Measurements from ENCODE around the gene ARHGAP15. TPM values are rescaled to one million over a fixed set of nuclear protein-coding genes. Genes with fewer than 3 reads are reported as not detected.

The ARHGAP15 gene
- total RNA-seq, 4 donors from 2014 or later = 1.2 to 6.0 (median 3.4) TPM

GRCh38 chr2:143151111-143151752 is 22.0 kb downstream of the ARHGAP15 start:
- H3K36me3 ChIP-seq = no peaks in the 10 kb centered on the region
- WGBS = 91% methylated on average over 1 of the region's 1 CpG
- no peaks in the 10 kb centered on the region for H3K9me3 ChIP-seq
- H3K4me3 ChIP-seq = no peak overlapping the region
- H3K27ac ChIP-seq = no peak overlapping the region
- TF ChIP-seq POLR2AphosphoS5 (IDR thresholded peaks at IDR 0.05) (no peak), EP300 (IDR thresholded peaks at IDR 0.05) (no peak), POLR2A (IDR thresholded peaks at IDR 0.05) (no peak)
- TF ChIP-seq, protein P1, sequence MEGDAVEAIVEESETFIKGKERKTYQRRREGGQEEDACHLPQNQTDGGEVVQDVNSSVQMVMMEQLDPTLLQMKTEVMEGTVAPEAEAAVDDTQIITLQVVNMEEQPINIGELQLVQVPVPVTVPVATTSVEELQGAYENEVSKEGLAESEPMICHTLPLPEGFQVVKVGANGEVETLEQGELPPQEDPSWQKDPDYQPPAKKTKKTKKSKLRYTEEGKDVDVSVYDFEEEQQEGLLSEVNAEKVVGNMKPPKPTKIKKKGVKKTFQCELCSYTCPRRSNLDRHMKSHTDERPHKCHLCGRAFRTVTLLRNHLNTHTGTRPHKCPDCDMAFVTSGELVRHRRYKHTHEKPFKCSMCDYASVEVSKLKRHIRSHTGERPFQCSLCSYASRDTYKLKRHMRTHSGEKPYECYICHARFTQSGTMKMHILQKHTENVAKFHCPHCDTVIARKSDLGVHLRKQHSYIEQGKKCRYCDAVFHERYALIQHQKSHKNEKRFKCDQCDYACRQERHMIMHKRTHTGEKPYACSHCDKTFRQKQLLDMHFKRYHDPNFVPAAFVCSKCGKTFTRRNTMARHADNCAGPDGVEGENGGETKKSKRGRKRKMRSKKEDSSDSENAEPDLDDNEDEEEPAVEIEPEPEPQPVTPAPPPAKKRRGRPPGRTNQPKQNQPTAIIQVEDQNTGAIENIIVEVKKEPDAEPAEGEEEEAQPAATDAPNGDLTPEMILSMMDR (IDR thresholded peaks at IDR 0.05) = no peak
- peaks cover 3% of the 10 kb centered on the region for H3K27me3 ChIP-seq
- no peaks in the 10 kb centered on the region for H3K4me1 ChIP-seq
- DNase-seq (ENCODE audit: low spot score in 2 of 2) = no peak

GRCh38 chr2:143152219-143152618 is 23.0 kb downstream of the ARHGAP15 start:
- Histone ChIP-seq H3K36me3 (no peaks in the 10 kb centered on the region), H3K4me3 (no peak overlapping the region), H3K27ac (no peak overlapping the region), H3K27me3 (peaks cover 3% of the 10 kb centered on the region), H3K9me3 (no peaks in the 10 kb centered on the region), H3K4me1 (no peaks in the 10 kb centered on the region)
- no peak for DNase-seq (ENCODE audit: low spot score in 2 of 2)
- WGBS = 84% methylated on average over 2 of the region's 2 CpGs
- TF ChIP-seq POLR2AphosphoS5 (IDR thresholded peaks at IDR 0.05) (no peak), POLR2A (IDR thresholded peaks at IDR 0.05) (no peak), EP300 (IDR thresholded peaks at IDR 0.05) (no peak)
- TF ChIP-seq, protein P1 (IDR thresholded peaks at IDR 0.05) = no peak

- TF ChIP-seq EP300 (IDR thresholded peaks at IDR 0.05) = no peak
- Histone ChIP-seq H3K9me3 (no peaks in the 10 kb centered on the region), H3K27ac (no peak overlapping the region), H3K27me3 (peaks cover 3% of the 10 kb centered on the region), H3K4me3 (no peak overlapping the region), H3K4me1 (no peaks in the 10 kb centered on the region), H3K36me3 (no peaks in the 10 kb centered on the region)
- DNase-seq (ENCODE audit: low spot score in 2 of 2) = no peak
- WGBS = 73% methylated on average over 3 of the region's 3 CpGs
Measured at GRCh38 chr2:143152637-143153036, 23.4 kb downstream of the ARHGAP15 start.

DNA sequence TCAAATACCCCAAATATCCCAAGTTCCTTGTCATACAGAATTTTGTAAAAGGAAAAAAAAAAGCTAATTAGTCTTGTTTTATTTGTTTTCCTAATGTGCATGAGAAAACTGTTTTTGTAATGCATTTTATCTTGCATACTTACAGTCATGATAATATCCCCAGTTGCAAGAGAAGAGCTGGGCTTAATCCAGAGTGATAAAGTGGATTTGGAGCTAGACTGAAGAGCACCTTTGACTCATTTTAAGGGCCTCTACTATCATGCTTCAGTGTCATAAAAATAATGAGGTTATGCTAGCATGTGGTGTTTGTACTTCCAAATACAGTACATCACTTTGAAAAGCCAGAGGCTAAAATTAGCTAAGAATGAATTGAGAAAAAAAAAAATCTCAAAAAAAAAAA is 26.4 kb downstream of the ARHGAP15 start:
- Histone ChIP-seq H3K36me3 (no peaks in the 10 kb centered on the region), H3K4me1 (no peaks in the 10 kb centered on the region), H3K27ac (no peak overlapping the region), H3K9me3 (no peaks in the 10 kb centered on the region), H3K27me3 (peaks cover 3% of the 10 kb centered on the region), H3K4me3 (no peak overlapping the region)
- DNase-seq (ENCODE audit: low spot score in 2 of 2) = no peak
- TF ChIP-seq, protein P1 (IDR thresholded peaks at IDR 0.05) = no peak
- TF ChIP-seq POLR2AphosphoS5 (IDR thresholded peaks at IDR 0.05) (no peak), POLR2A (IDR thresholded peaks at IDR 0.05) (no peak), EP300 (IDR thresholded peaks at IDR 0.05) (no peak)

DNA sequence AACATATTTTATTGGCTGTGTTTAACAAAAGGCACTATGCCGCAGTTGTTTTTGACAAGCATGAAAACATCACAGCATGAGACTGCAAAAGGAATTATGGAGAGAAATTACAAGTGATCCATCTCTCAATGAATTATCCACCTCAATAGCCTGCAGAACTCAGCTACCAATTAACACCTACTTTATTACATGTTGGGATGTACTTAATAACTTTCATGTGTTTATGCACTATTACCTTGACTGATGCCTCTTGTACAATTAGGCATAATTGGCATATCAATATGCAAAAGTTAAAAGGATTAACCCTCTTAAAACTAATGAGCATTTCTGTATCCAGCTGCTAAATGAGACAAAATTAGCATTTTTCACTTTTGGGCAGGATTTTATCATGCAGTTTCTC is 27.8 kb downstream of the ARHGAP15 start:
- Histone ChIP-seq H3K9me3 (no peaks in the 10 kb centered on the region), H3K4me3 (no peak overlapping the region), H3K36me3 (no peaks in the 10 kb centered on the region), H3K27me3 (peaks cover 3% of the 10 kb centered on the region), H3K4me1 (no peaks in the 10 kb centered on the region), H3K27ac (no peak overlapping the region)
- DNase-seq (ENCODE audit: low spot score in 2 of 2) = no peak
- TF ChIP-seq, protein P1 (IDR thresholded peaks at IDR 0.05) = no peak
- no peak for TF ChIP-seq EP300 (IDR thresholded peaks at IDR 0.05)
- no peak for TF ChIP-seq POLR2A (IDR thresholded peaks at IDR 0.05)
- no peak for TF ChIP-seq POLR2AphosphoS5 (IDR thresholded peaks at IDR 0.05)
- WGBS = 89% methylated on average over 1 of the region's 1 CpG

GRCh38 chr2:143157418-143157817 is 28.2 kb downstream of the ARHGAP15 start:
- WGBS = 49% methylated on average over 3 of the region's 3 CpGs

More at GRCh38 chr2:143157418-143157817, 28.2 kb downstream of the ARHGAP15 start:
- Histone ChIP-seq H3K4me1 (no peaks in the 10 kb centered on the region), H3K36me3 (no peaks in the 10 kb centered on the region), H3K4me3 (no peak overlapping the region), H3K27ac (no peak overlapping the region), H3K9me3 (no peaks in the 10 kb centered on the region), H3K27me3 (peaks cover 3% of the 10 kb centered on the region)
- TF ChIP-seq EP300 (IDR thresholded peaks at IDR 0.05) (no peak), POLR2A (IDR thresholded peaks at IDR 0.05) (no peak), POLR2AphosphoS5 (IDR thresholded peaks at IDR 0.05) (no peak)
- TF ChIP-seq, protein P1 (IDR thresholded peaks at IDR 0.05) = no peak
- DNase-seq (ENCODE audit: low spot score in 2 of 2) = no peak

Measured in suprapubic skin (tissue), 4 donors.